Hepatocyte (in vitro differentiated cells): ENCODE measurements around the gene ATP6V0A1.

Experiments
- EZH2 ChIP-seq: fragments of 200-600 bp; sonication (generic); IDR thresholded peaks from 2 replicates; pipeline ENCODE4 v1.6.1; 2016; ENCODE audit warnings: antibody characterized with exemption, mild to moderate bottlenecking, borderline replicate concordance
- EZH2phosphoT487 ChIP-seq: fragments of 200-600 bp; sonication (generic); IDR thresholded peaks from one replicate; pipeline ENCODE4 v1.6.1; 2018; ENCODE audit warnings: antibody characterized with exemption, mild to moderate bottlenecking, low read depth, moderate library complexity; ENCODE audit not compliant: unreplicated experiment, severe bottlenecking
- TF ChIP-seq, protein P1 (sequence below): fragments of 200-600 bp; sonication (generic); IDR thresholded peaks from 2 replicates; pipeline ENCODE4 v1.5.1; 2016; ENCODE audit warnings: antibody characterized with exemption, mild to moderate bottlenecking; ENCODE audit not compliant: poor library complexity

DNA sequence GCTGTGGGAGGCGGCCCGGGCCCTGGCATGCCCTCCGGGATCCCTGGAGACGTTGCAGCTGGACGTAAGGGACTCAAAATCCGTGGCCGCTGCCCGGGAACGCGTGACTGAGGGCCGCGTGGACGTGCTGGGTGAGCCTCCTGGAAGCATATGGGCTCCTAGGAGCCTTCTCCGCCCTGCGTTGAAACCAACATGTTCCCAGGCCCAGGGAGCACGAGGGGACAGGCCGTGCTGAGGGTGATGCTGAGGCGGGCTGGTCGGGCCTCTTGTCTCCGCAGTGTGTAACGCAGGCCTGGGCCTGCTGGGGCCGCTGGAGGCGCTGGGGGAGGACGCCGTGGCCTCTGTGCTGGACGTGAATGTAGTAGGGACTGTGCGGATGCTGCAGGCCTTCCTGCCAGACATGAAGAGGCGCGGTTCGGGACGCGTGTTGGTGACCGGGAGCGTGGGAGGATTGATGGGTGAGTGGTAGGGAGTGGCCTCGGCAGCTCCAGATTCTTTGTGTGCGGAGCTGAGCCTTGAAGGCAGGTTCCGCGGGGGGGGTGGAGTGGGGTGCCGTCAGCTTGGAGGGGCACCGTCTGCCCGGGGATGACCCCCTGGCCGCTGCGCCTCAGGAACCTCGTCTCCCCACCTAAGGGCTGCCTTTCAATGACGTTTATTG, 94.6 kb downstream of the ATP6V0A1 start:
- TF ChIP-seq, protein P1, sequence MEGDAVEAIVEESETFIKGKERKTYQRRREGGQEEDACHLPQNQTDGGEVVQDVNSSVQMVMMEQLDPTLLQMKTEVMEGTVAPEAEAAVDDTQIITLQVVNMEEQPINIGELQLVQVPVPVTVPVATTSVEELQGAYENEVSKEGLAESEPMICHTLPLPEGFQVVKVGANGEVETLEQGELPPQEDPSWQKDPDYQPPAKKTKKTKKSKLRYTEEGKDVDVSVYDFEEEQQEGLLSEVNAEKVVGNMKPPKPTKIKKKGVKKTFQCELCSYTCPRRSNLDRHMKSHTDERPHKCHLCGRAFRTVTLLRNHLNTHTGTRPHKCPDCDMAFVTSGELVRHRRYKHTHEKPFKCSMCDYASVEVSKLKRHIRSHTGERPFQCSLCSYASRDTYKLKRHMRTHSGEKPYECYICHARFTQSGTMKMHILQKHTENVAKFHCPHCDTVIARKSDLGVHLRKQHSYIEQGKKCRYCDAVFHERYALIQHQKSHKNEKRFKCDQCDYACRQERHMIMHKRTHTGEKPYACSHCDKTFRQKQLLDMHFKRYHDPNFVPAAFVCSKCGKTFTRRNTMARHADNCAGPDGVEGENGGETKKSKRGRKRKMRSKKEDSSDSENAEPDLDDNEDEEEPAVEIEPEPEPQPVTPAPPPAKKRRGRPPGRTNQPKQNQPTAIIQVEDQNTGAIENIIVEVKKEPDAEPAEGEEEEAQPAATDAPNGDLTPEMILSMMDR, result no peak
- no peak for TF ChIP-seq EZH2phosphoT487
- TF ChIP-seq EZH2, result no peak
